GM18951 (cell line): Measurements from ENCODE around the gene MAPK7.

Experiments used
- POLR2A ChIP-seq: IDR thresholded peaks from 4 replicates; pipeline ENCODE4 v1.6.1; 2011; ENCODE audit warnings: mild to moderate bottlenecking; ENCODE audit not compliant: insufficient read length, insufficient read depth; ENCODE audit errors: extremely low read depth
- in situ Hi-C: fragments of 300-500 bp; cut with MboI; formaldehyde crosslinking; loops from one replicate; pipeline ENCODE4 v1.12.0; 2022; ENCODE audit warnings: low sequenced_read_pairs, mixed read lengths, inconsistent platforms; ENCODE audit not compliant: unreplicated experiment

The MAPK7 gene

GRCh38 chr17:19346351-19347255 lies 31.7 kb upstream of the MAPK7 start:
- no peak for TF ChIP-seq POLR2A
- in situ Hi-C loops: no loop called here

- in situ Hi-C loops: no loop called here
- TF ChIP-seq POLR2A: no peak
Observed at GRCh38 chr17:19347323-19348080, 30.8 kb upstream of the MAPK7 start.

GRCh38 chr17:19348081-19348650 lies 30.1 kb upstream of the MAPK7 start:
- in situ Hi-C loops: no loop called here

GRCh38 chr17:19348806-19349205 lies 29.5 kb upstream of the MAPK7 start:
- no peak for TF ChIP-seq POLR2A
- in situ Hi-C loops: no loop called here

More at GRCh38 chr17:19348081-19348650, 30.1 kb upstream of the MAPK7 start:
- no peak for TF ChIP-seq POLR2A

GRCh38 chr17:19353401-19353800 lies 24.9 kb upstream of the MAPK7 start:
- in situ Hi-C loops: loop anchor here (25.0 kb wide), 1 partner anchor 409 kb away; no protein-coding TSS in a partner anchor

- in situ Hi-C loops: loop anchor here (25.0 kb wide), 1 partner anchor 408 kb away; no protein-coding TSS in a partner anchor
Observed at GRCh38 chr17:19354748-19355147, 23.6 kb upstream of the MAPK7 start.

GRCh38 chr17:19357351-19357750 lies 20.9 kb upstream of the MAPK7 start:
- in situ Hi-C loops: loop anchor here (25.0 kb wide), 1 partner anchor 405 kb away; no protein-coding TSS in a partner anchor
- TF ChIP-seq POLR2A: no peak

More at GRCh38 chr17:19354748-19355147, 23.6 kb upstream of the MAPK7 start:
- no peak for TF ChIP-seq POLR2A

GRCh38 chr17:19357761-19358160 lies 20.5 kb upstream of the MAPK7 start:
- in situ Hi-C loops: loop anchor here (25.0 kb wide), 1 partner anchor 405 kb away; no protein-coding TSS in a partner anchor
- no peak for TF ChIP-seq POLR2A

- in situ Hi-C loops: loop anchor here (25.0 kb wide), 1 partner anchor 403 kb away; no protein-coding TSS in a partner anchor
- TF ChIP-seq POLR2A: no peak
Observed at GRCh38 chr17:19359151-19359550, 19.1 kb upstream of the MAPK7 start.

GRCh38 chr17:19359856-19360255 lies 18.4 kb upstream of the MAPK7 start:
- in situ Hi-C loops: loop anchor here (25.0 kb wide), 1 partner anchor 402 kb away; no protein-coding TSS in a partner anchor
- TF ChIP-seq POLR2A: no peak

- in situ Hi-C loops: loop anchor here (25.0 kb wide), 1 partner anchor 402 kb away; no protein-coding TSS in a partner anchor
- no peak for TF ChIP-seq POLR2A
Observed at GRCh38 chr17:19360772-19361171, 17.5 kb upstream of the MAPK7 start.

- TF ChIP-seq POLR2A: no peak
- in situ Hi-C loops: loop anchor here (25.0 kb wide), 1 partner anchor 401 kb away; no protein-coding TSS in a partner anchor
Observed at GRCh38 chr17:19361326-19361725, 17.0 kb upstream of the MAPK7 start.

GRCh38 chr17:19361944-19362276 lies 16.4 kb upstream of the MAPK7 start:
- in situ Hi-C loops: loop anchor here (25.0 kb wide), 1 partner anchor 400 kb away; no protein-coding TSS in a partner anchor
- no peak for TF ChIP-seq POLR2A
